HG02798 (cell line): ENCODE results near the gene TGIF2.

Experiments
- ATAC-seq: cut with Tn5 transposase; IDR thresholded peaks from one replicate; pipeline ENCODE4 v1.9.1; 2021; ENCODE audit warnings: mild to moderate bottlenecking; ENCODE audit not compliant: unreplicated experiment, poor library complexity

Gene TGIF2

DNA sequence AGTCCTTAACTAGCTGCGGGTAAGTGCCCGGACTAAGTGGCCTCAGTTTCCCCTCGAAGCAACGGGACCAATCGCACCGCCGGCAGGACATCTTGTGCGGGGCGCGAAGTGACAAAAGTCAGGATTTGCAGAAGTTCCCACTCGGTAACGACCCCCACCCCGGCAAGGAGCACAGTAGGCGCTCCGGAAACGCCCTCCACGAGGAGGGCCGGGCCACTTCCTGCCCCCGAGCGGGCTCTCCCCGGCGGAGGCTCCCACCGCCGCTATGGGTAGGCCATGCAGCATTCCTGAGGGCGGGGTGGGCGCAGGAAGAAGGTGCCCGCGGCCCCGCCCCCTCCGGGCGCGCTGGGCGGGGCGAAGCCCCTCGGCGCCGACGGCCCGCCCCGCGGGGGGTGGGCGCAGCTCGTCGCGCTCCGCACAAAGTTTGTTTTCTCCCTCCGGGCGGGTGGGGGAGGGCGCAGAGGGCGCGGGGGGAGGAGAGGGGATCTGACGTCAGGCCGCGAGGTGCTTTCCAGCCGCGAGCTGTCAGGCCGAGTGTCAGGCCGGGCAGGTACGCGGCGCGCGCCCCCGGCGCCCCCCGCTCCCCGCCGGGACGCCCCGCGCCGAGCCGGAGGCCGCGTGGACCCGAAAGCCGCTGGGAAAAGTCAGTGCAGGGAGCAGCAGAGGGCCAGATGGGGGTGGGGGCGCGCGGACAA is at the start of gene TGIF2:
Gene TGIF2 (plus strand): TSS at position 495 of the 695 bp plus-strand sequence. CDS start 5,178 bp downstream, outside the sequence.
- ATAC-seq, result peak; percentile 83

DNA sequence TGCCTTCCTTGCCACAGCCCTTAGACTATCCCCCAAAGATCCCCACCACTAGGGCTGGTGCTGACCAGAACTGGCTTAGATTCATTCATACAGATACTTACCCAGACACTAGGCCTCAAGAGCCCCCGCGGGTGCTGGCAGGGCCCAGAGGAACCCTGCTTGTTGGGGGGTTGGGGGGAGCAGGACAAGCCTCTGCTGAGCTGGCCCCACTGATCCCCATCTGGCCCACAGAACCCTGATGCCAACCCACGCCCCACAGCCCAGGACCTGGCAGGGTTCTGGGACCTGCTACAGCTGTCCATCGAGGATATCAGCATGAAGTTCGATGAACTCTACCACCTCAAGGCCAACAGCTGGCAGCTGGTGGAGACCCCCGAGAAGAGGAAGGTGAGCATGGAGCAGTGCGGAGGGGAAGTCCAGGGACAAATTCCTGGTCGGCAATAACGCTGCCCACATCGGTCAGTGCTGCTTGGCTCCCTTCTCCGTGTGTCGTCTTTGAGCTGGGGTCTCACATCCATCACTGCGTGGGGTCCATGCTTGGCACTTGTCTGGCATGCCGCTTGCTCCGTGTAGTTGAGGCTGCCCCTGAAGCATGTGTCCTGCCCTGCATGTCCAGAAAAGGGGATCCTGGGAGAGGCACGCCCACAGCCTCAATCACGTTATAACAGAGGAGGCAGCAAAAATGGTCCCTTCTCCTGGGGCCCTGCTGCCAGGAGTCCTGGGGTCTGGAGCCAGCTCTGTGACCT is 47.6 kb upstream of the TGIF2 start:
- ATAC-seq, result no peak

DNA sequence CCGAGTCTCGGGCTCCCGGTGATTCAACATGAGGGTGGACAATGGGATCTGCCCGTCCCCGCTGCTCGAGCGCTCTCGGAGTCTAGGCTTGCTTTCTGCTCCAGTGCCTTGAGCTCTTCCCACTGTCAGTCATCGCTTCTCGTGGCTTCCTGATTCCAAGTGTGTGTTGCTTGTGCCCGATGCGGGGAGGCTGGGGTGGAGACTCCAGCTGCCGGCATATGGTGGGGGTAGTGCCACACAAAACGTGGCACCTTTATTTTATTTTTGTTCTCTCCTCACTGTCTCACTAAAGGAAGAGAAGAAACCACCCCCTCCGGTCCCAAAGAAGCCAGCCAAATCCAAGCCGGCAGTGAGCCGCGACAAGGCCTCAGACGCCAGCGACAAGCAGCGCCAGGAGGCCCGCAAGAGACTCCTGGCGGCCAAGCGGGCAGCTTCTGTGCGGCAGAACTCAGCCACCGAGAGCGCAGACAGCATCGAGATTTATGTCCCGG is 46.8 kb upstream of the TGIF2 start:
- ATAC-seq, result no peak

DNA sequence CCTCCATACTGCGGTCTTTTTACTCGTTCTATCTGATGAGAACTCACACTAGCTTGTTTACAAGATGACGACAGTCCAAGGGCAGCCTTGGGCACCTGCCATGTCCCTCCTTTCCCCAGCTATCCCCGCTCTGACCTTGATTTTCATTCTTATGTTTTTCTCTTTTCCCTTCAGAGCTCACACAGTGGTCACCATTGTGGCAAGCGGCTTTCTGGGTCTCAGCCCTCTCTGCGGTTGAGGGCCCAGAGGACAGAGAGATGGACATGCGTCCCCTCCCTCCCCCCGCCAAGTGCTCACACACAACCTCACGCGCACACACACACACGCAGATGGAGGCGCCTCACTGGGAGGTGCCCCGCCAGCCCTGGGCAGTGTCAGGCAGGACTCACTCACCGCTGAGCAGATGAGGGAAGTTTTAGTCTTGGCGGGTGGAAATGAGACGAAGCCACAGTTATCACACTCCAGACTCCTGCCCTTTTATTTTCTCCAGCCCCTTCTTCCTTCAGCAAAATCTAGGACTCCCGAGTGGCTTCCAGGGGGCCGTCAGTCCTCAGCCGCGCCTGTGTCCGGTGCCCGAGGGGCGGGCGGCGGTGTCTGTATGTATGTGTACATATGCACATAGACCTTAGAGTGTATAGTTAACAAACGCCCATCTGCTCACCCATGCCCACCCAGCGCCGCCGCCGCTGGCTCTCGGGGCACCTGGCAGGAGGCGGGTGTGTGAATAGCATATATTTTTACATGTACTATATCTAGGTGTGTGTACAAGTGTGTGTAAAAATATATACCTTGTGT is 45.9 kb upstream of the TGIF2 start:
- no peak for ATAC-seq

DNA sequence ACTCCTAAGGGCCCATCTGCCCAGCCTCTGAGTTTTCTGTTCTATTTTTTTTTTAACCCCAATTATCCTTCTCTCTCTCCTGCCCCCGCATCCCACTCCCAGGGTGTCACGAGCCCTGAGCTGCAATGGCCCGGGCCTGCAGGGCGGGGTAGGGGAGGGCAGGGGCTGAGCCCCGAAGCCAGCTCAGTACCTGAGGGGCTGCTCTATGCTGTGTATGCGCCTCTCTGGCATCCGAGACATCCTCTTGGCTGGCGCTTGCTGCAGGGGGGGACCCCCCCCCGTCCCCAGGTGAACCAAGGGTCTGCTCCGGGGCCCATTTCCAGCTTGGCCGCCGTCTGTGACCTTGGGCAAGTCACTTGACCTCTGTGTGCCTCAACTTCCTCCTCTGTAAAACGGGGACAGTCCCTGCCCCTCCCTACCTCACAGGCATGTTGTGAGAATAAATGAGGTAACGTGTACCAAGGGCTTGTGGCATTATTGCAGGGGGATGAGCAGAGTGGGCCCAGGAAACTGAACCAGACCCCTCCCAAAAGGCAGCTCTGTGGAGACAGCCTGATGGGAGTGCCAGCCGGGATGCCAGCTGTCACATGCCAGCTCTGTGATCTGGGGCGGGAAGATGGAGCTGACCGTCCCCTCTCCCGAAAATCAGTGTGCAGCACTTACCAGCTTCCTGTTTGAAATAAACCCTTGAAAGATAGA is 45.1 kb upstream of the TGIF2 start:
- ATAC-seq, result no peak

DNA sequence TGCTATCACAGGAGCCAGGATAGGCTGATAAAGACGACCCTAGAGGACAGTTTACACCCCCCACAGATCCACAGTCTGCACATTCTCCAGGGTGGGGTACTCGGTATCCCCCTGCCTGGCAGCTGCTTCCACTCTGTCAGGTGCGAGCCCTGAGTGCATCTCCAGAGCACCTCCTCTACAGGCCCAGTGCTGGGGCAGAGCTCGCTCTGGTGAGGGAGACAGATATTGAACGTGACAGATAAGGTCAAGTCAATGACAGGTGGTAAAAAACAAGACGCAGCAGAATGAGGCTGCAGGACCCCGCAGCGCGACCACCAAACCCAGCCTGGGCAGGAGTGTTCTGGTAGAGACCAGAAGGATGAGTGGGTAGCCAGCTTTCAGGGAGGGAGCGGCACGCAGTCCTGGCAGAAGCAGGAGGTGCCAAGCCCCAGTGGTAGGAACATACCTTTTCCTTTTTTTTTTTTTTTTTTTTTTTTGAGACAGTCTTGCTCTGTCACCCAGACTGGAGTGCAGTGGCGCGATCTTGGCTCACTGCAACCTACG is 44.5 kb upstream of the TGIF2 start:
- ATAC-seq, result no peak

DNA sequence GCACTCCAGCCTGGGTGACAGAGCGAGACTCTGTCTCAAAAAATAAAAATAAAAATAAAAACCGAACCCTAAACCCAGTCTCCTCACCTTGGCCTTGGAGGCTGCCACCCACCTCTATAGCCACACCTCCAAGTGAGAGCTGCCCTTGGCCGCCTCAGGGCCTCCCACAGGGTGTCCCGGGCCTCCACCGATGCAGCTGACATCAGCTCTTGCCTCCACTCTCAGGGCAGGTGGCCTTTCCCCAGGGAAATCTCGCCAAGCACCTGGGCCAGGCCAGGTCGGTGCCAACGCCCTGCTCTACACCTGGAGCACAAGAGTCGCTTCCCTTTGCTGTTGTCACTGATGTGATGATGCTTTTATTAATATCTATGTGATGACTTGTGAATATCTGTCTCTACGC is 41.0 kb upstream of the TGIF2 start:
- no peak for ATAC-seq

DNA sequence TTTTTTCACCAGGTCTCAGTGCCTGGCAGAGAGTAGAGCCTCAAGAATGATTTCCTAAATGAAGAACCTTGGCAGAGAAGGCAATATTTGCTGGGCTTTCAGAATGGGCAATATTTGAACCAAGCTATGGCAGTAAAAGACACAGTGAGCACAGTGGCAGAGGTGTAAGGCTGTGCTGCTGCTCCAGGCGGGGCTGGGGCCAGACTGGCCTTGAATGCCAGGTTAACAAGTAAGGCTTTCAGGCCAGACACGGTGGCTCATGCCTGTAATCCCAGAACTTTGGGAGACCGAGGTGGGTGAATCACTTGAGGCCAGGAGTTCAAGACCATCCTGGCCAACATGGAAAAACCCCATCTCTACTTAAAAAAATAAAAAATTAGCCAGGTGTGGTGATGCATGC is 40.6 kb upstream of the TGIF2 start:
- ATAC-seq, result no peak

DNA sequence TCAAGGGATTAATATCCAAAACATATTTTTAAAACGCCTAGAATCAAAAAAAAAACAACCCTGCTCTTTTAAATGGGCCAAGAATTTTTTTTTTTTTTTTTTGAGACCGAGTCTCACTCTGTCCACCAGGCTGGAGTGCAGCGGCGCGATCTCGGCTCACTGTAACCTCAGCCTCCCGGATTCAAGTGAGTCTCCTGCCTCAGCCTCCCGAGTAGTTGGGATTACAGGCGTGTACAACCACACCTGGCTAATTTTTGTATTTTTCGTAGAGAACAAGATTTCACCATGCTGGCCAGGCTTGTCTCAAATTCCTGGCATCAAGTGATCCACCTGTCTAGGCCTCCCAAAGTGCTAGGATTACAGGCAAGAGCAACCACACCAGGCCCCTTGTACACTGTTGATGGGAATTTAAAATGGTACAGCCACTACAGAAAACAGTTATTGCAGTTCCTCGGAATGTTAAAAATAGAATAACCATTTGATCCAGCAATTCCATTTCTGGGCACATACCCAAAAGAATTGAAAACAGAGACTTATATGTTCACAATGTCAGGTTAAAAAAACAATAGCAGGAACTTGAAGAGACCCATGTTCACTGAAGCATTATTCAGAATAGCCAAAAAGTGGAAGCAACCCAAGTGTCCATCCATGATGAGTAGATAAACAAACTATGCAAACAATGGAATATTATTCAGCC is 35.2 kb upstream of the TGIF2 start:
- no peak for ATAC-seq

DNA sequence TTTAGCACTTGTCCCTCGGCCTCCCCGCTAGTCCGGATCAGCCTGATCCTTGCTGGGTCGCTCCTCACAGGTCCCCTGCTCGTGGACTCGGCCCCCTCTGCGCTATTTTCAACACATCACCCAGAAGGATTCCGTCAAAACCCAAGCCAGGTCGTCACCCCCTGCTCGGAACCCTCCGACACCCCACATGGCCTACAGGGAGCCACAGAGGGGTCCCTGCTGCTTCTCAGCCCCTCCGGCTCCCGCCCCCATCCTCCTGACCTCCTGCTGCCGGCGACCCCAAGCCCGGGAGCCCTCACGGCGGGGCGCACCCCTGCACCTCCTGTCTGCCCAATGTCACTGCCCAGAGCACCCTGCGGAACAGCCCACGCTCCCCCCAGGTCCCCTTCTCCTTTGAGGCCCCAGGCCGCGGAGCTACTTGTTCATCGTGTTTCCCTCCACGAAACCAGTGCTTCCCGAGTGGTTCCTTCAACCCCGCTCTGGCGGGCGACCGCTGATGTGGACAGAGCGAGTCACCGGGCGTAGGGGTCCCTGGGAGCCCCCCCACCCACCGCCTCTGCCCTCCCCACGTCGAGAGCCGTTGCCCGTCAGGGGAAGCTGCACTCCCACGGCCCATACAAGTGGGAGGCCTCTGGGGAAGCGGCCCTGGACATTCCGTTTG is 32.7 kb upstream of the TGIF2 start:
- ATAC-seq, result no peak

DNA sequence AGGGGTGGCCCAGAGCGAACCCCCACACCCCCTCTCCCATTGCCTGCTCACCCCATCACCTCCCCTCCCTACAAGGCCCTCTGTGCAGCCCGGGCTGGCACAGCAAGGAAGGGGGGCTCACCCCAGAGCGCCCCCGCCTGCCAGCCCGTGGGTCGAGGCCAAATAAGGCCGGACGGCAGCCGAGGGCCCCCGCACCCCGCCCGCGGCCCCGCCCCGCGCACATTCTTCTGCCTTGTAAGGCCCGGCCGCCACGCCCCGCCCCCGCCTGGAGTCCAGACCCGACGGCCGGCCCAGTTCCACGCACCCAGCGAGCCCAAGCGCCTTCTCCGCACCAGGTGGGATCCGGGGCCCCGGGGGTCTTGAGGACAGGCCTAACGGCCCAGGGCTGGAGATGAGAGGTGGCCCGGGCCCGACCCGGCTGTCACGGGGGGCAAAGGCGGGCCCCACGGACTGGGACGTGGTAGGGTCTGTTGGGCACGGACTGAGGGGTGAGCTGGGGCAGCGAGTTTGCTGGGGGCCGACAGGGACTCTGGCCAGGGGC is 32.1 kb upstream of the TGIF2 start, which contains the start of gene MYL9:
Gene MYL9 (plus strand): TSS at position 293 of the 541 bp plus-strand sequence. CDS start 3,366 bp downstream, outside the sequence.
- no peak for ATAC-seq

DNA sequence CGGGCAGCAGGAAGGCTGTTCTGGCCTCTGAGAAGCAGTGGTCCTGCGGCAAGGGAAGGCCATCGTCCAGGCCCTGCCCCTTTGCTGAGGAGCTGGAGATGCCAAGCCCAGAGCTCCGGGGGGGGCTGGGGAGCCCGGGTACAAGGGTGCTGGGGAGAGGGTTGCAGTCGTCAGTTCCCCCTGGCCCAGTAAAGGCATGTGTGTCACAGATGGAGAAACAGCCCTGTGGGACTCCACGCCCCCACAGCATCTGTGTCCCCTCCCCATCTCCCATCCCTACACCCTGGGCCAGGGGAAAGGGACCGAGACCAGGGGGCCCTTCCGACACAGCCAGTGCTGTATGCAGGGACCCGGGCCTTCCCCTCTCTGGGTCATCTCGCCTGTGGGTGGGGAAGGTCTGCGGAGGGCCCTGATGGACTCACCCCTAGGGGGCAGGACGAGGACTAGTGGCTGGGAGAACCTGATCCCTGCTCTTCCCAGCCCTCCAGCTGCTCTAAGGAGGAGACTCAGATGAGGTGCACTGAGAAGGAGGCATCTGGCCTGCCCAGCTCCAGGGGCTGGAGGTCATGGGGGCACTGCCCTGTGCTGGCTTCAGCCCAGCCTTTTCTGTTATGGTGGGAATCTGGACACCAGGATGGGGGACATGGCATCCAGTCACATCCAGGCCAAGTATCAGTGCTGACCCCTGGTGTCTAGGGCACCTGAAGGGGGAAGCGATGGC is 31.5 kb upstream of the TGIF2 start:
- ATAC-seq, result no peak

DNA sequence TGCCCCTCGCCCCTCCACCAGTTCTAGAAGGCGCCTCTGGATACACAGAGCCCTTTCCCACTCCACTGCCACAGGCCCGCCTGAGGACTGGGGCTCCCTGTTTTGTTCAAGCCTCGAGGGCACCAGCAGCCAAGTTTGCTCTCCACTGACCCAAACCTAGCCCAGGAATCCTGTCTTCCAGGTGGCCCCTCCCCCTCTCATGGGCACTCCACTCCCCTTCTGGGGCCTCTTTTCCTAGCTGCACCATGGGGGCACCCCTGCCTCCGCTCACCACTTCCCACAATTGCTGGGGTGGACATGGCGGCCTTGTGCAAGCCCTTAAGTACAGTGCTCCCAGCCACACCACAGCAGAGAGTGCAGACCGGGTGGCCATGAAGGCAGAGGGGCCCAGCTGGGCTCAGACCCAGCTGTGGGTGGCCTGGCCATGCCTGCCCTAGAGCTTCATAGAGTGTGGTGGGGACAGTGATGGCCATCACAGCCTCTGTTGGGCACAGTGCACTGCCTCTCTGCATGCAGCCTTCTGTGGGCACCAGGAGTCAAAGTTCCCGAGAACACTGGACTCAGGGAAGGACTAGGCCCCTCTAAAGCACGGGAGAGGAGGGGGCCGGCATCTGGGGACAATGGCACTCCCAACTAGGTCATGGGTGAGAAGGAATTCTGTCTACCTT is 30.7 kb upstream of the TGIF2 start:
- ATAC-seq, result no peak

DNA sequence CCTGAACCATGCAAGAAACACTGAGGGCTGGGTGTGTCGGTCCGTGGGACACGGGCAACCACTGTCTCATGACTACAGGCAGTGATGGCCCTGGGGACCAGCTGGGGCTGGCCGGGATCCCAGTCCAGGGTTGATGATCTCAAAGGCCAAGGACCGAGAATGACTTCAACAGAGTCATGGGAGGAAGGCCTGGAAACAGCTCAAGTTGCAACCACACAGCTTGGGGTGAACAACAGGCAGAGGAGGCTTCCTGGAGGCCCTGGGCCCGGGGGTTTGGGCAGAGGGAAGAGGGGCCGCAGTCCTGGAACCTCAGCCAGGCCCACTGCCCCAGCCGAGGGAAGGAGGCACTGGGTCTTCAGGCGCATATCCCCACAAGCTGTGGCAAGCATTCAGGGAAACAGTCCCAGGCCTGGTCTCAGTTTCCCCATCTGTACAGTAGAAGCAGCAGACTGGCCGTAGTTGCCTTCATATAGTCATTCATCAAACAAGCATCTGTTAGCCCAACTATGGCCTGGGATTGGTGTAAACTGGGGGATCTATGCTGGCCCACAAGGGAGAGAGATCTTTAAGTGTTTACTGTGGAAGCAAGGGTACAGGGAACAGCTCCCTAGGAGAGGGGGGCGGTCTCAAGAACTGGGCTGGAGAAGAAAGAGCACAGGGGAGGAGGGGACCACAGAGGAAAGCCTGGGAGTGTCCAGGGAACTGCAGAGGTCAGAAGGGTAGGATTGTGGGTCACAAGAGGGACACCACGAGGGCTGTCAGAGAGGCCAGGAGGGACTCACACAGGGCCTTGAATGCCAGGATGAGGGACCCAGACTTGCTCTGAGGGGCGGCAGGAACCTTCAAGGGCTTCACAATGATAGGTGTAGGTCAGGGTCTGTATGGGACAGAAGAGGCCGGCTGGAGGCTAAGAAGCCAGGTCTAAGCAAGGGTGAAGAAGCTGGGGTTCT is 29.9 kb upstream of the TGIF2 start:
- ATAC-seq, result no peak

DNA sequence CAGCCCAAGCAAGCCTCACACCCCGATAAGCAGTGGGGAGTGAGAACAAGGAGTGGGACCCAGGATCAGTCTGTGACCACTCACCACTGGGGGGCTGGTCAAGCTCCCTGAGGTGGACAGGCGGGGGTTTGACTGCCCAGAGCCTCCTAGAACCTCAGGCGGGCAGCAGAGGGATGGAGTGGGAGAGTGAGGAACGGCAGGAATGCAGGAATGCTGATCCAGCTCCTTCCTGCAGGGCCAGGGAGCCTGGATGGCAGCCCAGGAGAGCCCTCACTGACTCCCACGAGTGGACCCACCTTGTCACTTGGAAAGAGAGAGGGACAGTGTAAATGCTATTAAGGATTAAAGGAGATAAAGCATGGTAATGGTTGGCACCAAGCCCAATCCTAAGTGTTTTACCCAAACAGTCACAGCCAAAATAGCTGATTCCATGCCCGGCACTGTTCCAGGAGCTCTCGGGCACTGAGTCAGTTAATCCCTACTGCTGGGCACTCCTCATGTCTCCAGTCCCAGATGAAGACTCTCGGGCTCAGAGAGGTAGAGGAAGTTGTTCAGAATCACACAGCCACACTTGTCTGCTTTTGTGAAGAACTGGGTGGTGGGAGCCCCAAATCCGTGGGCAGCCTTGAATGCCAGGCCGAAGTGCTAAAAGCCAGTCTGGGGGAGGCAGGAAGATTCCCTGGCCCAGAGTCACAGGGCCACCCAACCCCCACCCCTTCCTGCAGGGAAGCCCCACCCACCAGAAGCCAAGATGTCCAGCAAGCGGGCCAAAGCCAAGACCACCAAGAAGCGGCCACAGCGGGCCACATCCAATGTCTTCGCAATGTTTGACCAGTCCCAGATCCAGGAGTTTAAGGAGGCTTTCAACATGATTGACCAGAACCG is 29.0 kb upstream of the TGIF2 start:
- no peak for ATAC-seq
